Measurements from ENCODE around the gene CDK14.

The CDK14 gene

GRCh38 chr7:91206361-91206960 is 610.3 kb downstream of the CDK14 start:
- DNase-seq (ENCODE audit: low read depth) = no peak

- DNase-seq (ENCODE audit: low read depth) = no peak
These were observed 616.5 kb downstream of the CDK14 start for GRCh38 chr7:91212582-91212981.

- no peak for DNase-seq (ENCODE audit: low read depth)
These were observed 630.3 kb downstream of the CDK14 start for GRCh38 chr7:91226411-91226810.

GRCh38 chr7:91228327-91228726 is 632.2 kb downstream of the CDK14 start:
- no peak for DNase-seq (ENCODE audit: low read depth)

GRCh38 chr7:91228927-91229558 is 632.9 kb downstream of the CDK14 start:
- DNase-seq (ENCODE audit: low read depth) = no peak

- DNase-seq (ENCODE audit: low read depth) = no peak
These were observed 634.0 kb downstream of the CDK14 start for GRCh38 chr7:91230100-91230499.

GRCh38 chr7:91230503-91230902 is 634.4 kb downstream of the CDK14 start:
- no peak for DNase-seq (ENCODE audit: low read depth)

- no peak for DNase-seq (ENCODE audit: low read depth)
These were observed 637.1 kb downstream of the CDK14 start for GRCh38 chr7:91233212-91233611.

GRCh38 chr7:91235211-91235832 is 639.2 kb downstream of the CDK14 start:
- DNase-seq (ENCODE audit: low read depth) = no peak

- DNase-seq (ENCODE audit: low read depth) = no peak
These were observed 643.1 kb downstream of the CDK14 start for GRCh38 chr7:91239171-91239604.

GRCh38 chr7:91239772-91240171 is 643.7 kb downstream of the CDK14 start:
- DNase-seq (ENCODE audit: low read depth) = no peak

- DNase-seq (ENCODE audit: low read depth) = no peak
These were observed 644.3 kb downstream of the CDK14 start for GRCh38 chr7:91240376-91240941.

GRCh38 chr7:91242097-91242844 is 646.1 kb downstream of the CDK14 start:
- DNase-seq (ENCODE audit: low read depth) = no peak

GRCh38 chr7:91243591-91244301 is 647.6 kb downstream of the CDK14 start:
- DNase-seq (ENCODE audit: low read depth) = no peak

GRCh38 chr7:91247500-91247899 is 651.4 kb downstream of the CDK14 start:
- DNase-seq (ENCODE audit: low read depth) = no peak

- DNase-seq (ENCODE audit: low read depth) = no peak
These were observed 652.9 kb downstream of the CDK14 start for GRCh38 chr7:91248996-91249395.

- no peak for DNase-seq (ENCODE audit: low read depth)
These were observed 653.5 kb downstream of the CDK14 start for GRCh38 chr7:91249506-91250233.

- no peak for DNase-seq (ENCODE audit: low read depth)
These were observed 654.6 kb downstream of the CDK14 start for GRCh38 chr7:91250706-91251105.

GRCh38 chr7:91251877-91252276 is 655.8 kb downstream of the CDK14 start:
- DNase-seq (ENCODE audit: low read depth) = no peak
